HG03469 (cell line): Measurements from ENCODE around the gene DTL.
"Not testable (repeated sequence)": the region's sequence is repeated elsewhere in the genome, so short reads cannot be mapped to it uniquely, and the experiment has no call there.

Experiments
- ATAC-seq: cut with Tn5 transposase; IDR thresholded peaks from one replicate; pipeline ENCODE4 v1.9.1; 2021; ENCODE audit warnings: mild to moderate bottlenecking, moderate library complexity, moderate number of reproducible peaks; ENCODE audit not compliant: unreplicated experiment

The DTL gene

DNA sequence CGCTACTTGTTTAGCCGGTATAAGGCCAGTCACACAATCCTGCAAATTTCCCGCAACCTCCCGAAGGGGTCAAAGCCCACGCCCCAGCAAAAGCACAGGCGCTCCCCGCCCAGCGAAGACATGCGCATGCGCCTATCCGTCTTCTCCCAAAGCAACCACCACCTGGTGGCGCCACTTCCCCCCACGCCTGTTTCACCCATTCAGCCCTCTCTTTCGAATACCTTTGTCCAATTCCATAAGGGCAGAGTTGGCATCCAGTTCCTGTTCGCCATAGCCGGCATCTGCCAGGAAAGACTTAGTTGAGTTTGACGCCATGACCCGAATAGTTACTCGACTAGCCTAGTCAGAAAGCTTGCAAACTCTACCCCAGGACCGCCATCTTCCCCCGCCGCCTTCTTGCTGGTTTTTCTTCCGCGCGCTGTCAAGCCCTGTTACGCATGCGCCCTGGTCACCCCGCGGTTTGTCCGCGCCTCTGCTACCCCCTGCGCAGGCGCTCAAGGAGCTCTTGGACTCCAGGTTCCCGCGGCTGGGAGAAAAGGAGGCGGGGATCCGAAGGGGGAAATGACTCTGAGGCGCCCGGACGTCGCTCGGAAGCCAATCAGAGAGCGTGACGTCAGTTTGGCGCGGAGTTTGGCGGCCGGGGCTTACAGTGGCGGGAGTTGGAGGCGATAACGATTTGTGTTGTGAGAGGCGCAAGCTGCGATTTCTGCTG, at the start of gene DTL, which contains the start of gene INTS7:
TSS of gene DTL (plus strand) at position 626 of the 712 bp plus-strand sequence. CDS start 143 bp downstream, outside the sequence.
TSS of gene INTS7 (minus strand) at position 435 of the 712 bp plus-strand sequence. CDS start at position 315, 120 bp downstream.
- ATAC-seq: peak; percentile 61

GRCh38 chr1:211986628-211987254, 48.8 kb upstream of the DTL start:
- no peak for ATAC-seq

DNA sequence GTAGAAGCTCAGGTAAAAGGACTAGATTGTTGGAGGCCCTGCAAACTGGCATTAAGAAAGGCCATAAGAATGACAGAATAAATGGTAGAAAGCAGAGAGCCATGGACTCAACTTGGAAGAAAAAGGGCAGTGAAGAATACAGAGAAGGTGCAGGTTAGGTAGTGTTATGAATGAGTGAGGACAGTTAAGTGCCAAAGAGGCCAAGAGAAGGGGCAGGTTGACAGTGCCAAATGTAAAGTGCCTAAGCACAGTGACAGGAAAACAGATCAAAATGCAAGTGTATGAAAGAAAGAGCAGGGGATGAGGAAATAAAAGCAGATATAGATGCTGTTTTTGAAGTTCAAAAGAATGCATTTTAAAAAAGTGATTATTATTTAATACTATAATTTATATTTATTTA, 43.9 kb upstream of the DTL start:
- no peak for ATAC-seq

DNA sequence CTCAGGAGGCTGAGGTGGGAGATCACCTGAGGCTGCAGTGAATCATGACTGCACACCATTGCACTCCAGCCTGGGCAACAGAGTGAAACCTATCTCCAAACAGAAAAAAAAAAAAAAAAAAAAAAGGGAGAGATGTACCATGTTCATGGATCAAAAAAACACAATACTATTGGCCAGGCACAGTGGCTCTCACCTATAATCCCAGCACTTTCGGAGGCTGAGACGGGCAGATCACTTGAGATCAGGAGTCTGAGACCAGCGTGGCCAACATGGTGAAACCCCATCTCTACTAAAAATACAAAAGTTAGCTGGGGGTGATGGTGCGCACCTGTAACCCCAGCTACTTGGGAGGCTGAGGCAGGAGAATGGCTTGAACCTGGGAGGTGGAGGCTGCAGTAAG, 38.1 kb upstream of the DTL start:
- ATAC-seq: not testable (repeated sequence)

DNA sequence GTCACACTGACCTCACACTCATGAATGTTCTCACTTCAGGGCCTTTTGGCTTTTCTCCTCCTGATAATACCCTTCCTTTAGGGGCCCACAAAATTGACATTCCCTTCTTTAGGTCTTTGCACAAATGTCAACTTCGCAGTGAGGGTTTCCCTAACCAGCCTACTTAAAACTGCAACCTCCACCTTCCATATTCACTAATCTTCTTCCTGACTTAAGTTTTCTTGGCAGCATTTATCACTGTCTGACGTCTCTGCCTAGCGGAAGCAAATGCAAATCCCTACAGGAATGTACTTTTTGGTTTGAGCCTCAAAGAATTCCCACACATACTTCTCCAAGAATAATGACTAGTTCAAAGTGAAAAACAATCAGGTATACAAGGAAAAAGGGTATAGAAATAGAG, 33.0 kb upstream of the DTL start:
- ATAC-seq: no peak

DNA sequence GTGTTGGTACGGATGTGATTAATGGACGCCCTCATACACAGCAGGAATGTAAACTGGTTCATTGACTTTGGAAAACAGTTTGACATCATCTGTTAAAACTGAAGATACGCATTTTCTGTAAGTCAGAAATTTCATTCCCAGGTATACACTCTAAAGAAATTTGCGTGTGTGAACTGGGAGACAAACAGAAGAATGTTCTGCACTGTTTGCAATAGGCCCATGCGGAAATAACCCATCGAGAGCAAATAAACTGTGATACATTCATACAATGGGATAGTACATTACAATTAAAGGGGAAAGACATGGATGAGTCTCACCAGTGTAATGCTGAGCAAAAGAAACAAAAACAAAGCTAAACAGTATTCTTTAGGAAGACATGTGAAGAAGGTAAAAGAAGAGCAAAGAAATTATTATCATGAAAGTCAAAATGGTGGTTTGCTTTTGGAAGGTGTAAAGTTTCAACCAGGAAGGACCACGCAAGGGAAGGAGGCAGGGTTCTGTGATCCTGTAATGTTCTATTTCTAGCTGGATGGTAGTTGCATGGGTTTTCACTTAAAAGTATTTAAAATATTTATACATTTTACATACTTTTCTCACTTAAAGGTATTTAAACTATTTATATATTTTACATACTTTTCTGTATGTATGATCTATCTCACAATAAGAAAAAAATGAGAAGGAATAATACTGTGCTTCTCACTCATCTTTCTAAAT, 30.5 kb upstream of the DTL start:
- ATAC-seq: no peak

DNA sequence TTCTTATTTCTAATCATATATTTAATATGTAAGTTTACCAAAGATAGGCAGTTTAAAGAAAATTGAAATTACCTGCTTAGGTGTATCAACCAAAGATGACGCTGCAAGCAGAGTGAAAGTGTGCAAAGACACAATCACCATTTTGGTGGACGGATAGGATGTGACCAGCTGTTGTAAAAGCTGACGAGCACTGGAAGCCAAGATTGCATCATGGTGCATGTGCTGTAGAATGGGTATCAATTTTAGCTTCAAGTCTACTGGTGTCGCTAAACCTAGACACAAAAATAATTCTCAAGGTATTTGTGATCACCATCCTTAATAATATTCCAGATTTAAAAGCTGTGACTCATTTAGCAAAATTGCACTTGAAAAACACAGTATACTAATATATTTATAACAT, 28.4 kb upstream of the DTL start:
- ATAC-seq: no peak

GRCh38 chr1:212007886-212008285, 27.7 kb upstream of the DTL start:
- no peak for ATAC-seq

DNA sequence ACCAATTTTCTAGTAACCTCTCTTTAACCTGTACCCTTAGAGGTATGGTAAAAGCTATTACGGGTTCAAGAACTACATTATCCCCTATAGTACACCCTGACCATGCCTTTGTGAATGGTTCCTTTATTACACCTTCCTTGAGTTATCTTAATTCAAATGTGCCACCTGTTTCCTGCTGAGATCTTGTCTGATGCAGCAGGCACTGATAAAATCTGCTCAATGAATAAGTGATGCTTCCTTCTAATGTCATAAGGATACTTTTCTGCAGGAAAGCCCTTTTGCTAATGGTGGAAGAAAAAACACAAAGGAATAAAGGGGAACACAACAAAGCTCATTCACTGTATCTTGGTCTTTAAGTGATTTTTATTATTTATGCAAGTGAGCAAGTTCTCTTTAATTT, 26.0 kb upstream of the DTL start:
- no peak for ATAC-seq

- no peak for ATAC-seq
These were observed 25.5 kb upstream of the DTL start for GRCh38 chr1:212010004-212010403.

DNA sequence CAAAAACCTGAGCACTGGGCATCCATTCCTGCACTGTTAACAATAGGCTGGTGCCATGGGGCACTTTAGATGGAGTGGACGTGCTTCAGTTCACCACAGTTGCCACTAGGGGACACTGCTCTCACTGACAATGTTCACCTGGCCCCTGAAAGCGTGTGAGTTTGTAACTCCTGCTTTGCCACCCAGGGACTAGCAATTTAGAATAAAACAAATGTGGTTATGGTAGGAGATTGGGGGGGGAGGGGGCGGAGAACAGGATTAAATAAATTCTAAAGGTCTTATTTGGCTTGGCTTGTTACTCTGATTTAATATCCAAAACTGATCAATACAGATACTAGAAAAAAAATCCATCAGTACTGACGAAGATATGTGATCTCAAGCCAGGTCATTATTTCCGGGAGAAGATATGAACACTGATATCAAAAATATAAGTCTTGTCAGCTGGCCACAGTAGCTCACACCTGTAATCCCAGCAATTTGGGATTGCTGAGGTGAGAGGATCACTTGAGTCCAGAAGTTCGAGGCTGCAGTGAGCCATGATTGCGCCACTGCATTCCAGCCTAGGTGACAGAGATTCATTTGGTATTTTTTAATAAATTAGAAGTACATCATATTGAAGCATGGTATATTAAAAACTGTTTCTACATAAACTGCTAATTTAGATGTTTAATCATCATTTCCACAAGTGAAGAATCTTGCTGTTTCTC, 23.4 kb upstream of the DTL start:
- ATAC-seq: no peak

- no peak for ATAC-seq
These were observed 21.9 kb upstream of the DTL start for GRCh38 chr1:212013672-212014071.

DNA sequence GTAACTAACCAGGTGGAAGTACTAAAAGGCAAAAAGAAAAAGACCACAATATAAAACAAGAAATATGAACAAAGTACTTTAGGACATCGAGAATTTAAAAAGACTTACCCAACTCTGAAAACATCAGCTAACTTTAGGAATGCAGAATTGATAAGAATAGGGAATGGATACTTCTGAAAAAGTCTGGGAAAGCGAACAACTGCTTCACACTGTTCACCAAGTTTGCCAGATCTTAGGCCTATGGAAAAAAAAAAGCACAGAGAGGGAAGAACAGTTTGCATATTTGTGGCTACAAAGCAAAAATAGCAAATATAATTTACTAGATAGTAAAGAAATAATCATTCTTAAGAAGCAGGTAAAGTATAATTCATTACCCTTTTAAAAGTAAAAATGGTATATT, 14.6 kb upstream of the DTL start:
- no peak for ATAC-seq

- no peak for ATAC-seq
These were observed 14.0 kb upstream of the DTL start for GRCh38 chr1:212021563-212021962.

DNA sequence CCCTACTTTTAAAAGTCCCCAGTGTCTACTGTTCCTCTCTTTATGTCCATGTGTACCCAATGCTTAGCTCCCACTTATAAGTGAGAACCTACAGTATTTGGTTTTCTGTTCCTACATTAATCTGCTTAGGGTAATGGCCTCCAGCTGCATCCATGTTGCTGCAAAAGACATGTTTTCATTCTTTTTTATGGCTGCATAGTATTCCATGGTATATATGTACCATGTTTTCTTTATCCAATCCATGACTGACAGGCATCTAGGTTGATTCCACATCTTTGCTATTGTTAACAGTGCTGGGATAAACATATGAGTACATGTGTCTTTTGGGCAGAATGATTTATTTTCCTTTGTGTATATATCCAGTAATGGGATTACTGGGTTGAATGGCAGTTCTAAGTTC, 12.6 kb upstream of the DTL start:
- ATAC-seq: not testable (repeated sequence)

GRCh38 chr1:212024469-212025149, 10.9 kb upstream of the DTL start:
- no peak for ATAC-seq

DNA sequence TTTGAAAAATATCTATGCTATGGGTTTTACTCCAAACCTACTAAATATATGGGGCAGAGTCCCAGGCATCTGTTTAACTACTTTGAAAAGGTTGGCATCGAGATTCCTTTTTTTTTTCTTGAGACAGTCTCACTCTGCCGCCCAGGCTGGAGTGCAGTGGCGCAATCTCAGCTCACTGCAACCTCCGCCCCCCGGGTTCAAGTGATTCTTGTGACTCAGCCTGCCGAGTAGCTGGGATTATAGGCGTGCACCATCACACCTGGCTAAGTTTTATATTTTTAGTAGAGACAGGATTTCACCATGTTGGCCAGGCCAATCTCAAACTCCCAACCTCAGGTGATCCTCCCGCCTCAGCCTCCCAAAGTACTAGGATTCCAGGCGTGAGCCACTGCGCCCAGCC, 7.8 kb upstream of the DTL start:
- not testable (repeated sequence) for ATAC-seq

GRCh38 chr1:212030936-212031528, 4.5 kb upstream of the DTL start:
- no peak for ATAC-seq

- ATAC-seq: no peak
These were observed 929 bp upstream of the DTL start for GRCh38 chr1:212034516-212035122.
